Parathyroid adenoma (tissue), 2 donors: ENCODE data around the gene ZFAND6.

Experiments
- H2AFZ ChIP-seq: fragments of 300-600 bp; sonication (generic); one replicate; pipeline ENCODE4 v1.7.0; 2017; ENCODE audit warnings: antibody characterized with exemption, mild to moderate bottlenecking
- H3K27ac ChIP-seq: fragments of 300-600 bp; sonication (generic); one replicate; pipeline ENCODE4 v1.7.0; 2017
- H3K27me3 ChIP-seq: fragments of 300-600 bp; sonication (generic); one replicate; pipeline ENCODE4 v1.7.0; 2017; ENCODE audit warnings: low read length; ENCODE audit not compliant: control insufficient read depth, insufficient read depth
- H3K36me3 ChIP-seq: fragments of 300-600 bp; sonication (generic); one replicate; pipeline ENCODE4 v1.7.0; 2017; ENCODE audit warnings: low read length; ENCODE audit not compliant: control insufficient read depth, insufficient read depth
- H3K4me1 ChIP-seq: fragments of 300-600 bp; sonication (generic); one replicate; pipeline ENCODE4 v1.7.0; 2017; ENCODE audit warnings: control low read depth
- H3K4me2 ChIP-seq: fragments of 300-600 bp; sonication (generic); one replicate; pipeline ENCODE4 v1.7.0; 2017; ENCODE audit warnings: low read length
- H3K4me3 ChIP-seq: fragments of 300-600 bp; sonication (generic); one replicate; pipeline ENCODE4 v1.7.0; 2017; ENCODE audit warnings: low read depth, low read length
- H3K79me2 ChIP-seq: fragments of 300-600 bp; sonication (generic); one replicate; pipeline ENCODE4 v1.7.0; 2017; ENCODE audit warnings: control low read depth
- H3K9ac ChIP-seq: fragments of 300-600 bp; sonication (generic); one replicate; pipeline ENCODE4 v1.7.0; 2017; ENCODE audit warnings: mild to moderate bottlenecking
- H3K9me3 ChIP-seq: fragments of 300-600 bp; sonication (generic); one replicate; pipeline ENCODE4 v1.7.0; 2017; ENCODE audit warnings: low read length; ENCODE audit not compliant: control insufficient read depth
- CTCF ChIP-seq: fragments of 300-600 bp; sonication (generic); IDR thresholded peaks from one replicate; pipeline ENCODE4 v1.7.0; 2017; ENCODE audit warnings: antibody characterized with exemption, mild to moderate bottlenecking
- donor health status: primary hyperparathyroidism.

ZFAND6 gene

GRCh38 chr15:80052597-80053304, 6.7 kb upstream of the ZFAND6 start:
- Histone ChIP-seq H3K36me3 (no peaks in the 10 kb centered on the region), H3K4me2 (no peak overlapping the region), H3K4me3 (no peak overlapping the region), H2AFZ (no peak overlapping the region), H3K79me2 (no peaks in the 10 kb centered on the region), H3K9me3 (no peaks in the 10 kb centered on the region), H3K4me1 (no peaks in the 10 kb centered on the region), H3K27me3 (no peaks in the 10 kb centered on the region), H3K27ac (no peak overlapping the region), H3K9ac (no peak overlapping the region)
- no peak for TF ChIP-seq CTCF

GRCh38 chr15:80055933-80056332, 3.5 kb upstream of the ZFAND6 start:
- H3K36me3 ChIP-seq = no peaks in the 10 kb centered on the region
- no peak overlapping the region for H2AFZ ChIP-seq
- no peak overlapping the region for H3K4me2 ChIP-seq
- no peak overlapping the region for H3K27ac ChIP-seq
- no peak overlapping the region for H3K9ac ChIP-seq
- no peaks in the 10 kb centered on the region for H3K79me2 ChIP-seq
- no peaks in the 10 kb centered on the region for H3K9me3 ChIP-seq
- no peaks in the 10 kb centered on the region for H3K27me3 ChIP-seq
- no peaks in the 10 kb centered on the region for H3K4me1 ChIP-seq
- TF ChIP-seq CTCF = no peak
- no peak overlapping the region for H3K4me3 ChIP-seq

GRCh38 chr15:80058044-80058443, 1.4 kb upstream of the ZFAND6 start:
- no peak for TF ChIP-seq CTCF
- Histone ChIP-seq H3K9ac (no peak overlapping the region), H3K27me3 (no peaks in the 10 kb centered on the region), H3K9me3 (no peaks in the 10 kb centered on the region), H3K79me2 (no peaks in the 10 kb centered on the region), H2AFZ (no peak overlapping the region), H3K27ac (no peak overlapping the region), H3K36me3 (no peaks in the 10 kb centered on the region), H3K4me2 (no peak overlapping the region), H3K4me1 (no peaks in the 10 kb centered on the region), H3K4me3 (no peak overlapping the region)

GRCh38 chr15:80059786-80060355, 395 bp downstream of the ZFAND6 start:
- peak overlapping the region; percentile 42 for H3K4me2 ChIP-seq
- H3K9ac ChIP-seq = no peak overlapping the region
- H3K36me3 ChIP-seq = no peaks in the 10 kb centered on the region
- peak overlapping the region; percentile 77 for H2AFZ ChIP-seq
- H3K27ac ChIP-seq = peak overlapping the region; percentile 61
- H3K9me3 ChIP-seq = no peaks in the 10 kb centered on the region
- TF ChIP-seq CTCF = no peak
- H3K27me3 ChIP-seq = no peaks in the 10 kb centered on the region
- peaks cover 2% of the 10 kb centered on the region for H3K79me2 ChIP-seq
- no peaks in the 10 kb centered on the region for H3K4me1 ChIP-seq
- peak overlapping the region; percentile 73 for H3K4me3 ChIP-seq
